CD4-positive, alpha-beta T cell (primary cell): Measurements from ENCODE around the gene ANKK1. TPM values are rescaled to one million over a fixed set of nuclear protein-coding genes. Genes with fewer than 3 reads are reported as not detected.

Source experiments
- ATAC-seq: fragments of 200-7000 bp; cut with Tn5 transposase; one replicate; pipeline ENCODE4 v1.10.0; 2022; ENCODE audit warnings: mild to moderate bottlenecking; ENCODE audit not compliant: poor library complexity
- CTCF ChIA-PET: fragments of 350-600 bp; sonication (Branson Sonifier 250); formaldehyde crosslinking; loops from one replicate; lab custom pipeline; 2021; ENCODE audit warnings: antibody characterized with exemption, inconsistent platforms; lab: Charles Lee
- POLR2A ChIA-PET: fragments of 350-600 bp; sonication (Branson Sonifier 250); formaldehyde crosslinking; loops from one replicate; lab custom pipeline; 2021; ENCODE audit warnings: antibody characterized with exemption, inconsistent platforms; lab: Charles Lee
- DNase-seq, 14 experiments: peaks; one replicate each; pipeline ENCODE4 v3.0.0-alpha.2; 2013 to 2020; ENCODE audit warnings: mixed read lengths in 2 of 14
- H3K27ac ChIP-seq, 2 donors: one replicate each; pipeline versions ENCODE4 v1.5.1 to v1.7.0; 2013; ENCODE audit warnings: low read length in 2 of 2, low read depth in 1 of 2, mild to moderate bottlenecking in 1 of 2
- H3K27me3 ChIP-seq, 2 experiments: 1 replicate in 1 of 2; 2 replicates in 1 of 2; pipeline versions ENCODE4 v1.6.1 to v1.7.0; 2013; ENCODE audit warnings: low read length in 2 of 2, control low read depth in 1 of 2, mild to moderate bottlenecking in 1 of 2, moderate library complexity in 1 of 2; ENCODE audit not compliant: insufficient read depth in 2 of 2, control insufficient read depth in 1 of 2
- H3K36me3 ChIP-seq: one replicate; pipeline ENCODE4 v1.6.1; 2013; ENCODE audit warnings: low read length, control low read depth; ENCODE audit not compliant: insufficient read depth
- H3K4me1 ChIP-seq: one replicate; pipeline ENCODE4 v1.6.1; 2013; ENCODE audit warnings: low read length, control low read depth; ENCODE audit not compliant: insufficient read depth
- H3K4me3 ChIP-seq: one replicate; pipeline ENCODE4 v1.5.1; 2013; ENCODE audit warnings: mild to moderate bottlenecking, low read length, moderate library complexity
- H3K9me3 ChIP-seq, 2 experiments: 1 replicate in 1 of 2; 2 replicates in 1 of 2; pipeline versions ENCODE4 v1.6.1 to v1.7.0; 2013; ENCODE audit warnings: low read length in 2 of 2, mild to moderate bottlenecking in 2 of 2, control low read depth in 1 of 2, moderate library complexity in 1 of 2; ENCODE audit not compliant: control insufficient read depth in 1 of 2, insufficient read depth in 1 of 2
- H3K27ac Mint-ChIP-seq: one replicate; pipeline ENCODE4 v1.8.0; 2020; ENCODE audit warnings: mixed read lengths
- H3K27me3 Mint-ChIP-seq: one replicate; pipeline ENCODE4 v1.8.0; 2021; ENCODE audit warnings: mixed read lengths
- H3K36me3 Mint-ChIP-seq: one replicate; pipeline ENCODE4 v1.8.0; 2021; ENCODE audit warnings: low read depth, mixed read lengths
- H3K4me1 Mint-ChIP-seq: one replicate; pipeline ENCODE4 v1.8.0; 2021; ENCODE audit warnings: low read depth, mixed read lengths
- H3K4me3 Mint-ChIP-seq: one replicate; pipeline ENCODE4 v1.8.0; 2020; ENCODE audit warnings: mild to moderate bottlenecking, mixed read lengths
- H3K9me3 Mint-ChIP-seq: one replicate; pipeline ENCODE4 v1.8.0; 2020; ENCODE audit warnings: mixed read lengths
- CTCF ChIP-seq: fragments of 200-600 bp; IDR thresholded peaks from one replicate; pipeline ENCODE4 v1.8.0; 2022; ENCODE audit warnings: antibody characterized with exemption, mild to moderate bottlenecking
- intact Hi-C, 2 experiments: fragments of 100-400 bp; cut with DNase I in 1 of 2; cut with micrococcal nuclease in 1 of 2; formaldehyde crosslinking; loops; one replicate each; pipeline versions ENCODE4 v1.15.1 to v1.9.0; 2023 to 2025; cut with DNase I, micrococcal nuclease
- total RNA-seq, 174 experiments: library from RNA in 2 of 174; stranded (reverse) in 2 of 174; gene quantifications; one replicate each; pipeline ENCODE4 v1.2.3 and lab custom pipeline; 2021 to 2026

The ANKK1 gene
- total RNA-seq, 2 experiments from 2014 or later = 1.2 to 1.6 TPM

DNA sequence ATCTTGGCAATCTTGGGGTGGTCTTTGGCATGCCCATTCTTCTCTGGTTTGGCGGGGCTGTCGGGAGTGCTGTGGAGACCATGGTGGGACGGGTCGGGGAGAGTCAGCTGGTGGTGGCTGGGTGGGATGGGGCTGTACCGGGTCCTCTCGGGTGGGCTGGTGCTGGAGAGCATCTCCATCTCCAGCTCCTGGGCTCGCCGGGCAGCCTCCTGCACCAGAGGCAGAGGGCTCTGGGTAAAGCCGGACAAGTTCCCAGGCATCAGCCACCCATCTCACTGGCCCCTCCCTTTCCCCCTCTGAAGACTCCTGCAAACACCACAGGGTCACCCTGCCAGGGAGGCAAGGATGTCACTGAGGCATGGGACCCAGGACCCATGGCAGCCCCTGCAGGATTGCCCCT, 25.1 kb downstream of the ANKK1 start:
- ChIA-PET CTCF (no interaction called here), POLR2A (no interaction called here)
- DNase-seq = no peak
- Histone ChIP-seq H3K36me3 (no peaks in the 10 kb centered on the region), H3K4me1 (no peaks in the 10 kb centered on the region), H3K27me3 (peaks cover 0 to 3% of the 10 kb centered on the region in 2 experiments), H3K27ac (no peak overlapping the region), H3K4me3 (no peak overlapping the region), H3K9me3 (no peaks in the 10 kb centered on the region)
- no peaks in the 10 kb centered on the region for H3K36me3 Mint-ChIP-seq
- no peak for ATAC-seq
- H3K9me3 Mint-ChIP-seq = no peaks in the 10 kb centered on the region
- no peaks in the 10 kb centered on the region for H3K4me1 Mint-ChIP-seq
- H3K27me3 Mint-ChIP-seq = peaks cover 6% of the 10 kb centered on the region
- H3K27ac Mint-ChIP-seq = no peak overlapping the region
- intact Hi-C loops = no loop called here
- no peak for TF ChIP-seq CTCF
- no peak overlapping the region for H3K4me3 Mint-ChIP-seq

DNA sequence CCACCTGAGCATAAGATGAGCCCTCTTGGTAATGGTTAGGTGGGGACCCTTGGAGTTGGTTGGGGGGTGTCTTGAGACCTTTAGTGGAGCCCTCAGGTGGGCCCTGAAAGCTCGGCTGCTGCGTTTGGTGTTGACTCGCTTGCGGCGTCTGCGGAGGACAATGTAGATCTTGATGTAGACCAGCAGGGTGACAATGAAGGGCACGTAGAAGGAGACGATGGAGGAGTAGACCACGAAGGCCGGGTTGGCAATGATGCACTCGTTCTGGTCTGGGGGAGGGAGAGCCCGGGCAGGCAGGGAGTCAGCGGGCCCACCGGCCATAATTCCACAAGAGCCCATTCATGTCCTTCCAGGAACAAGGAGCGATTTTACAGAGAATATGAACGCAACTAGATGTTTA, 27.8 kb downstream of the ANKK1 start:
- intact Hi-C loops = no loop called here
- ATAC-seq (no peak), DNase-seq (no peak)
- peaks cover 6% of the 10 kb centered on the region for H3K27me3 Mint-ChIP-seq
- H3K9me3 Mint-ChIP-seq = no peaks in the 10 kb centered on the region
- no peak overlapping the region for H3K4me3 ChIP-seq
- no peaks in the 10 kb centered on the region for H3K36me3 Mint-ChIP-seq
- no peaks in the 10 kb centered on the region for H3K9me3 ChIP-seq
- ChIA-PET CTCF (no interaction called here), POLR2A (no interaction called here)
- TF ChIP-seq CTCF = no peak
- H3K4me3 Mint-ChIP-seq = no peak overlapping the region
- no peaks in the 10 kb centered on the region for H3K4me1 Mint-ChIP-seq
- H3K4me1 ChIP-seq = no peaks in the 10 kb centered on the region
- H3K27ac Mint-ChIP-seq = no peak overlapping the region
- H3K27me3 ChIP-seq = no peaks in the 10 kb centered on the region
- H3K36me3 ChIP-seq = no peaks in the 10 kb centered on the region
- H3K27ac ChIP-seq = no peak overlapping the region

- POLR2A ChIA-PET = no interaction called here
- no peaks in the 10 kb centered on the region for H3K9me3 Mint-ChIP-seq
Measured at GRCh38 chr11:113417428-113417827, 29.8 kb downstream of the ANKK1 start.

More at GRCh38 chr11:113417428-113417827, 29.8 kb downstream of the ANKK1 start:
- CTCF ChIA-PET = no interaction called here
- H3K27me3 ChIP-seq = no peaks in the 10 kb centered on the region
- intact Hi-C loops = no loop called here
- H3K4me1 Mint-ChIP-seq = no peaks in the 10 kb centered on the region
- H3K27ac Mint-ChIP-seq = no peak overlapping the region
- no peak overlapping the region for H3K4me3 ChIP-seq
- no peak overlapping the region for H3K4me3 Mint-ChIP-seq
- H3K36me3 ChIP-seq = no peaks in the 10 kb centered on the region
- no peak for TF ChIP-seq CTCF
- H3K27ac ChIP-seq = no peak overlapping the region
- H3K36me3 Mint-ChIP-seq = no peaks in the 10 kb centered on the region
- H3K4me1 ChIP-seq = no peaks in the 10 kb centered on the region
- H3K9me3 ChIP-seq = no peaks in the 10 kb centered on the region
- ATAC-seq (no peak), DNase-seq (no peak)
- H3K27me3 Mint-ChIP-seq = peaks cover 6% of the 10 kb centered on the region
